Measurements from ENCODE around the gene BEST2. TPM values are rescaled to one million over a fixed set of nuclear protein-coding genes. Genes with fewer than 3 reads are reported as not detected.

The BEST2 gene
- total RNA-seq, 1 donor from 2014 or later: not detected

DNA sequence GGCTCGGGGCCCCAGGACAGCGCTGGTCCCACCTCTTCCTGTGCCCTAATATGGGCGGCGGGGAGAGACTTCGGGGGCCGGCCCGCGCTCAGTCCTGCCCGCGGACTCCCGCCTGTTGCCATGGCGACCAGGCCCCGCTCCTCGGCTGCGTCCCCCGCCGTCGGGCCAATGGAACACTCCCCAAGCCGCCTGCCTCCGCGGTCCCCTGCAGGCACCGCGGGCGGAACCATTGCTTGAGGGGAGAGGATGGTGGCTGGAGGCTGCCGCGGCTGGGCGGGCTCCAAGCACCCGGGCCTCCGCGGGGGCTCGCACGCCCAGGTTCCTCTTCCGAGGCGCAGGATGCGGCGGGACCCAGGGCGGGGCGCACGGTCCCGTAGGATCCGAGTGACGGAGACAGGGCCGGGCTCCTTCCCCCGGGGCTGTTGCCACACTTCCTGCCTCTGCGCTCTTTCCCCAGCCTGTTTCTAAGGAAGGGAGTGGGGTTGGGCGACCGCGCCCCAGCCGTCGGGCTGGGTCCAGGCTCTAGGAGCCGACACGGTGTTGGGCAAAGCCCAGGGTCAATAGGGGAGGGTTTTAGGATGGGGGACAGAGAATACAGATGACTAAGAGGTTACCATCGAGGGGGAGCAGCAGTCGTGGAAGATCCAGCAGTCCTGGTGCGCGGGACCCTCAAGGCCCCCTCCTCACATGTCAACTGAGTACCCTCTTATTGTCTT, 38.5 kb downstream of the BEST2 start:
- no peaks in the 10 kb centered on the region for H3K27me3 ChIP-seq (ENCODE audit: control insufficient read depth in 3 of 3, insufficient read depth in 3 of 3, low read length in 3 of 3)
- H3K9me3 ChIP-seq (ENCODE audit: control insufficient read depth in 3 of 3, low read length in 3 of 3): no peaks in the 10 kb centered on the region
- peaks cover 53 to 60% (median 55%) of the 10 kb centered on the region in 3 donors for H3K4me1 ChIP-seq (ENCODE audit: control insufficient read depth in 3 of 3, insufficient read depth in 3 of 3, low read length in 3 of 3)
- H3K27ac ChIP-seq (ENCODE audit: low read depth, low read length): peak overlapping the region; percentile 99
- peak overlapping the region; percentile 82 to 98 (median 93) for H3K4me3 ChIP-seq (ENCODE audit: low read length in 3 of 3)
- H3K9ac ChIP-seq (ENCODE audit: low read depth in 1 of 3, low read length in 3 of 3): peak overlapping the region; percentile 96 to 99 (median 98)
- peaks cover 0 to 4% (median 0%) of the 10 kb centered on the region in 3 donors for H3K36me3 ChIP-seq (ENCODE audit: control insufficient read depth in 3 of 3, insufficient read depth in 3 of 3, low read length in 3 of 3)

DNA sequence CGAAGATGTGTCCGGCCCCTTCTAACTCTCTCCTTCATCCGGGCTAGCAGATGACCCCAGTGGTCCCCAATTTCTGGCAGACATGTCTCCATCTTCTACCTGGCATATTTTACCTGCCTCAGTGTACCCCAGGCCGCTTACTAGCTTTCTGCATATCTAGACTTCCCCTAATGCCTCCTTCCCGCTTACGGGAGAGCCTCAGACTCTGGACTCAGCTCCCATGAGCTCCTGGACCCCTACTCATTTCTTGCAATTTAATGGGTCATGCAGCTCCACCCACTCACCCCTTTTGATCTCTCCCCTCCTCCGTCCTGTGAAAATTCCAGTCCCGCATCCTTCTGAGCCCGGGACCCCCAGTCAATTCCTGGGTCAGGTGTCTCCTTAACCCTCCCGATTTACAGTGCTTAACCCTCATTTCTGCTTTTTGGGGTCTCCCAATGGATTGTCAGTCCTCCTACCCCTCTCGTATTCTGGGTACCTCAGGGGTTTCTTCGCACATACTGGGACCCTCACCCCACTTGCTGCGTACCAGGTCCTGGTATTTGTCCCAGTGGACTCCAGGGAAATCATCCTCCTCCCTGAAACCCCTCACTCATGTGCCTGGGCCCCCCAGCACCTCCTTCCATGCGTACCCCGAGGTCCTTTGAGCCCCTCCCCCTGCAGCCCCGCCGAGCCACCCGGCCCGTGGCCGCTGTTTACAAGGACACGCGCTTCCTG, 39.2 kb downstream of the BEST2 start:
- Histone ChIP-seq H3K36me3 (ENCODE audit: control insufficient read depth in 3 of 3, insufficient read depth in 3 of 3, low read length in 3 of 3) (peaks cover 0 to 4% (median 0%) of the 10 kb centered on the region in 3 donors), H3K27ac (ENCODE audit: low read depth, low read length) (peak overlapping the region; percentile 99), H3K9me3 (ENCODE audit: control insufficient read depth in 3 of 3, low read length in 3 of 3) (no peaks in the 10 kb centered on the region), H3K4me3 (ENCODE audit: low read length in 3 of 3) (peak overlapping the region; percentile 82 to 98 (median 93)), H3K27me3 (ENCODE audit: control insufficient read depth in 3 of 3, insufficient read depth in 3 of 3, low read length in 3 of 3) (no peaks in the 10 kb centered on the region), H3K4me1 (ENCODE audit: control insufficient read depth in 3 of 3, insufficient read depth in 3 of 3, low read length in 3 of 3) (peaks cover 49 to 54% (median 49%) of the 10 kb centered on the region in 3 donors), H3K9ac (ENCODE audit: low read depth in 1 of 3, low read length in 3 of 3) (peak overlapping the region; percentile 96 to 99 (median 98))

DNA sequence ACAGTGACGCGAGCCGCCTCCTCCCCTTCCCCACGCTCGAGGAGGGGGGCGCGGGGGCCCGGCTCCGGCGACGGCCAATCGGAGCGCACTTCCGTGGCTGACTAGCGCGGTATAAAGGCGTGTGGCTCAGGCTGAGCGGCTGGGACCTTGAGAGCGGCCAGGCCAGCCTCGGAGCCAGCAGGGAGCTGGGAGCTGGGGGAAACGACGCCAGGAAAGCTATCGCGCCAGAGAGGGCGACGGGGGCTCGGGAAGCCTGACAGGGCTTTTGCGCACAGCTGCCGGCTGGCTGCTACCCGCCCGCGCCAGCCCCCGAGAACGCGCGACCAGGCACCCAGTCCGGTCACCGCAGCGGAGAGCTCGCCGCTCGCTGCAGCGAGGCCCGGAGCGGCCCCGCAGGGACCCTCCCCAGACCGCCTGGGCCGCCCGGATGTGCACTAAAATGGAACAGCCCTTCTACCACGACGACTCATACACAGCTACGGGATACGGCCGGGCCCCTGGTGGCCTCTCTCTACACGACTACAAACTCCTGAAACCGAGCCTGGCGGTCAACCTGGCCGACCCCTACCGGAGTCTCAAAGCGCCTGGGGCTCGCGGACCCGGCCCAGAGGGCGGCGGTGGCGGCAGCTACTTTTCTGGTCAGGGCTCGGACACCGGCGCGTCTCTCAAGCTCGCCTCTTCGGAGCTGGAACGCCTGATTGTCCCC, 39.9 kb downstream of the BEST2 start, which contains the start of gene JUNB:
JUNB (plus strand) TSS at position 142 of the 706 bp plus-strand sequence; CDS start at position 428, 286 bp downstream.
- Histone ChIP-seq H3K9ac (ENCODE audit: low read depth in 1 of 3, low read length in 3 of 3) (peak within 1 kb of the TSS; percentile 96 to 99 (median 98)), H3K36me3 (ENCODE audit: control insufficient read depth in 3 of 3, insufficient read depth in 3 of 3, low read length in 3 of 3) (peaks cover 0 to 4% (median under 1%) of the 10 kb centered on the region in 3 donors), H3K27ac (ENCODE audit: low read depth, low read length) (peak within 1 kb of the TSS; percentile 99), H3K4me3 (ENCODE audit: low read length in 3 of 3) (peak within 1 kb of the TSS; percentile 93 to 98 (median 93)), H3K4me1 (ENCODE audit: control insufficient read depth in 3 of 3, insufficient read depth in 3 of 3, low read length in 3 of 3) (peaks cover 48 to 54% (median 49%) of the 10 kb centered on the region in 3 donors), H3K27me3 (ENCODE audit: control insufficient read depth in 3 of 3, insufficient read depth in 3 of 3, low read length in 3 of 3) (no peaks in the 10 kb centered on the region), H3K9me3 (ENCODE audit: control insufficient read depth in 3 of 3, low read length in 3 of 3) (no peaks in the 10 kb centered on the region)

DNA sequence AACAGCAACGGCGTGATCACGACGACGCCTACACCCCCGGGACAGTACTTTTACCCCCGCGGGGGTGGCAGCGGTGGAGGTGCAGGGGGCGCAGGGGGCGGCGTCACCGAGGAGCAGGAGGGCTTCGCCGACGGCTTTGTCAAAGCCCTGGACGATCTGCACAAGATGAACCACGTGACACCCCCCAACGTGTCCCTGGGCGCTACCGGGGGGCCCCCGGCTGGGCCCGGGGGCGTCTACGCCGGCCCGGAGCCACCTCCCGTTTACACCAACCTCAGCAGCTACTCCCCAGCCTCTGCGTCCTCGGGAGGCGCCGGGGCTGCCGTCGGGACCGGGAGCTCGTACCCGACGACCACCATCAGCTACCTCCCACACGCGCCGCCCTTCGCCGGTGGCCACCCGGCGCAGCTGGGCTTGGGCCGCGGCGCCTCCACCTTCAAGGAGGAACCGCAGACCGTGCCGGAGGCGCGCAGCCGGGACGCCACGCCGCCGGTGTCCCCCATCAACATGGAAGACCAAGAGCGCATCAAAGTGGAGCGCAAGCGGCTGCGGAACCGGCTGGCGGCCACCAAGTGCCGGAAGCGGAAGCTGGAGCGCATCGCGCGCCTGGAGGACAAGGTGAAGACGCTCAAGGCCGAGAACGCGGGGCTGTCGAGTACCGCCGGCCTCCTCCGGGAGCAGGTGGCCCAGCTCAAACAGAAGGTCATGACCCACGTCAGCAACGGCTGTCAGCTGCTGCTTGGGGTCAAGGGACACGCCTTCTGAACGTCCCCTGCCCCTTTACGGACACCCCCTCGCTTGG, 40.7 kb downstream of the BEST2 start:
- Histone ChIP-seq H3K36me3 (ENCODE audit: control insufficient read depth in 3 of 3, insufficient read depth in 3 of 3, low read length in 3 of 3) (peaks cover 2 to 9% (median 8%) of the 10 kb centered on the region in 3 donors), H3K27me3 (ENCODE audit: control insufficient read depth in 3 of 3, insufficient read depth in 3 of 3, low read length in 3 of 3) (no peaks in the 10 kb centered on the region), H3K9ac (ENCODE audit: low read depth in 1 of 3, low read length in 3 of 3) (peak overlapping the region; percentile 95 to 99 (median 98)), H3K4me1 (ENCODE audit: control insufficient read depth in 3 of 3, insufficient read depth in 3 of 3, low read length in 3 of 3) (peaks cover 45 to 53% (median 46%) of the 10 kb centered on the region in 3 donors), H3K4me3 (ENCODE audit: low read length in 3 of 3) (peak overlapping the region; percentile 93 to 98 (median 93)), H3K27ac (ENCODE audit: low read depth, low read length) (peak overlapping the region; percentile 99), H3K9me3 (ENCODE audit: control insufficient read depth in 3 of 3, low read length in 3 of 3) (no peaks in the 10 kb centered on the region)

DNA sequence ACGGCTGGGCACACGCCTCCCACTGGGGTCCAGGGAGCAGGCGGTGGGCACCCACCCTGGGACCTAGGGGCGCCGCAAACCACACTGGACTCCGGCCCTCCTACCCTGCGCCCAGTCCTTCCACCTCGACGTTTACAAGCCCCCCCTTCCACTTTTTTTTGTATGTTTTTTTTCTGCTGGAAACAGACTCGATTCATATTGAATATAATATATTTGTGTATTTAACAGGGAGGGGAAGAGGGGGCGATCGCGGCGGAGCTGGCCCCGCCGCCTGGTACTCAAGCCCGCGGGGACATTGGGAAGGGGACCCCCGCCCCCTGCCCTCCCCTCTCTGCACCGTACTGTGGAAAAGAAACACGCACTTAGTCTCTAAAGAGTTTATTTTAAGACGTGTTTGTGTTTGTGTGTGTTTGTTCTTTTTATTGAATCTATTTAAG, 41.3 kb downstream of the BEST2 start:
- peak overlapping the region; percentile 99 for H3K27ac ChIP-seq (ENCODE audit: low read depth, low read length)

DNA sequence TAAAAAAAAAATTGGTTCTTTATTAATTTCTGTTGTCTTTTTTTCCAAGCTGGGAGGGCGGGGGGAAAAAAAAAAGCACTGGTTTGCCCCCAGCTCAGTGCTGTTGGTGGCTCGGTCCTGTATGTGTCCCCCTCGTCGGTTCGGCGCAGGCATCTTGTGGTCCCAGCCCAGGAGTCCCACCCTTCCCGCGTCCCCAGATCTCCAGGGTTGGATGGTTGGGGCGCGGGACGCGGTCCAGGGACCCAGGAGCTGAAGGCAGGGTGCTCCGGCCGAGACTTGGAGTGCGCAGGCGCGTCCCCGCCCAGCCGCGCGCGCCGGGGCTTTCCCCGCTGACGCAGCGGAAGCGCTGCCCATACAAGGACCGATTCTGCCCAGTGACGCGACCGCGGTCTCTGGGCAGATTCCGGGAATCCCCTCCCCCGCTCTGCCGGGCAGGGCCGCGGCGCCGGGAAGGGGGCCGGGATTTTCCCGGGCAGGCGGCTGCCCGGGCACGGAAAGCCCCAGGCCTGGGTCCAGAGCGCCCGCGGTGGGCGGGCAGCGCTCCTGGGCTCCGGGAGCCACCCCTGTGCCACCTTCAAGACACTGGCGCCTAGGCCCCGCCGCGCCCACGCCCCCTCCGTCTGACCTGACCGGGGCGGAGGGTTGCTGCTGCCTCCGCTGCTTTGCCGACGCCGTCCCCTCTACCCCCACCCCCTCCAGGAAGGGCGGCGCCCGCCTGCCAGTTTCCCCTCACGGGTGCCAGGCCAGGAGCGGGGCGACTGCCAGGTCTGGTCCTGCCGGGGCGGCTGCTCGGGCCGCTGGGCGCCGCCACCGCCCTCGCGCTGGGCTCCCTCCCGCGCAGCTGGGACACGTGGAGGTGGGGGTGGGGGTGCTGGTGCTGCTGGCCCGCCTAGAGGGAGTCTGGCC, 42.0 kb downstream of the BEST2 start:
- H3K27me3 ChIP-seq (ENCODE audit: control insufficient read depth in 3 of 3, insufficient read depth in 3 of 3, low read length in 3 of 3): no peaks in the 10 kb centered on the region
- peak overlapping the region; percentile 93 to 98 (median 93) for H3K4me3 ChIP-seq (ENCODE audit: low read length in 3 of 3)
- H3K9me3 ChIP-seq (ENCODE audit: control insufficient read depth in 3 of 3, low read length in 3 of 3): no peaks in the 10 kb centered on the region
- H3K36me3 ChIP-seq (ENCODE audit: control insufficient read depth in 3 of 3, insufficient read depth in 3 of 3, low read length in 3 of 3): peaks cover 2 to 10% (median 8%) of the 10 kb centered on the region in 3 donors
- peaks cover 38 to 45% (median 39%) of the 10 kb centered on the region in 3 donors for H3K4me1 ChIP-seq (ENCODE audit: control insufficient read depth in 3 of 3, insufficient read depth in 3 of 3, low read length in 3 of 3)
- peak overlapping the region; percentile 99 for H3K27ac ChIP-seq (ENCODE audit: low read depth, low read length)
- peak overlapping the region; percentile 95 to 99 (median 98) for H3K9ac ChIP-seq (ENCODE audit: low read depth in 1 of 3, low read length in 3 of 3)

More for the DNA sequence above, 41.3 kb downstream of the BEST2 start:
- Histone ChIP-seq H3K36me3 (ENCODE audit: control insufficient read depth in 3 of 3, insufficient read depth in 3 of 3, low read length in 3 of 3) (peaks cover 2 to 9% (median 8%) of the 10 kb centered on the region in 3 donors), H3K9me3 (ENCODE audit: control insufficient read depth in 3 of 3, low read length in 3 of 3) (no peaks in the 10 kb centered on the region), H3K9ac (ENCODE audit: low read depth in 1 of 3, low read length in 3 of 3) (peak overlapping the region; percentile 95 to 99 (median 98)), H3K4me1 (ENCODE audit: control insufficient read depth in 3 of 3, insufficient read depth in 3 of 3, low read length in 3 of 3) (peaks cover 44 to 51% (median 45%) of the 10 kb centered on the region in 3 donors), H3K27me3 (ENCODE audit: control insufficient read depth in 3 of 3, insufficient read depth in 3 of 3, low read length in 3 of 3) (no peaks in the 10 kb centered on the region), H3K4me3 (ENCODE audit: low read length in 3 of 3) (peak overlapping the region; percentile 93 to 98 (median 93))

DNA sequence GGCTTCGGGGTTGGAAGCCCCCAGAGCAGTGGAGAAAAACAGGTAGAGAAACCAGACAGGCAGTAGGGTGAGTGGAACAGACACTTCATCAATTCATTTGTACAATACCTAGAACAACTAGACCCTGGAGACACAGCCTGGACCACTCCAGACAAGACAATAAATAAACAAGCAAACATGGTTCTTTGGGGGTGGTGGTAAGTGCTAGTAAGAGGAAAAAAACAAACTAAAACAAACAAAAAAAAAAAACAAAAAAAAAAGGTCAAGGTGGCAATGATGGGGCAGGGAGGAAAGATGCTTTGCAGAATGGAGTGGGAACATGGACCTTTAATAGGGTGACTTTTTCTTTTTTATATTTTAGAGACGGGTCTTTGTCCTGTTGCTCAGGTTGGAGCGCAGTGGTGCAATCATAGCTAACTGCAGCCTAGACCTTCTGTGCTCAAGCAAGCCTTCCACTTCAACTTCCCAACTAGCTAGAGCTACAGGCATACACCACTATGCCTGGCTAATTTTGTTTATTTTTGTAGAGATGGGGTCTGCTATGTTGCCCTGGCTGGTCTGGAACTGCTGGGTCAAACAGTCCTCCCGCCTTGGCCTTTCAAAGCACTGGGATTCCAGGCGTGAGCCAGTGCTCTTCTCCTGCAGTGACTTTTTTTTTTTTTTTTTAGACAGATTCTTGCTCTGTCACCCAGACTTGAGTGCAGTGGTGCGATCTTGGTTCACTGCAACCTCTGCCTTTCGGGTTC, 42.8 kb downstream of the BEST2 start:
- Histone ChIP-seq H3K4me1 (ENCODE audit: control insufficient read depth in 3 of 3, insufficient read depth in 3 of 3, low read length in 3 of 3) (peaks cover 29 to 37% (median 31%) of the 10 kb centered on the region in 3 donors), H3K9me3 (ENCODE audit: control insufficient read depth in 3 of 3, low read length in 3 of 3) (no peaks in the 10 kb centered on the region), H3K36me3 (ENCODE audit: control insufficient read depth in 3 of 3, insufficient read depth in 3 of 3, low read length in 3 of 3) (peaks cover 8 to 15% (median 10%) of the 10 kb centered on the region in 3 donors), H3K9ac (ENCODE audit: low read depth in 1 of 3, low read length in 3 of 3) (peak overlapping the region; percentile 83 to 99 (median 95)), H3K4me3 (ENCODE audit: low read length in 3 of 3) (peak overlapping the region; percentile 52 to 98 (median 93)), H3K27me3 (ENCODE audit: control insufficient read depth in 3 of 3, insufficient read depth in 3 of 3, low read length in 3 of 3) (no peaks in the 10 kb centered on the region), H3K27ac (ENCODE audit: low read depth, low read length) (peak overlapping the region; percentile 99)

DNA sequence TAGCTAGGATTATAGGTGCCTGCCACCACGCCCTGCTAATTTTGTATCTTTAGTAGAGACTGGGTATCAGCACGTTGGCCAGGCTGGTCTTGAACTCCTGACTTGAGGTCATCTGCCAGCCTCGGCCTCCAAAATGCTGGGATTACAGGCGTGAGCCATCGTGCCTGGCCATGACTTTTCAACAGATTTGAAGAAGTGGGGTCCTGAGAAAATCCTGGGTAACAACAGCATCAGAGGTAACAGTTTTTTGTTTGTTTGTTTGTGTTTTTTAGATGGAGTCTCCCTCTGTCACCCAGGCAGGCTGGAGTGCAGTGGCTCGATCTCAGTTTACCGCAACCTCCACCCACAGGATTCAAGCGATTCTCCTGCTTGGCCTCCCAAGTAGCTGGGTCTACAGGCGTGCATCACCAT, 43.4 kb downstream of the BEST2 start:
- Histone ChIP-seq H3K4me3 (ENCODE audit: low read length in 3 of 3) (no peak overlapping the region), H3K27me3 (ENCODE audit: control insufficient read depth in 3 of 3, insufficient read depth in 3 of 3, low read length in 3 of 3) (no peaks in the 10 kb centered on the region), H3K4me1 (ENCODE audit: control insufficient read depth in 3 of 3, insufficient read depth in 3 of 3, low read length in 3 of 3) (peaks cover 29 to 43% (median 30%) of the 10 kb centered on the region in 3 donors), H3K9me3 (ENCODE audit: control insufficient read depth in 3 of 3, low read length in 3 of 3) (no peaks in the 10 kb centered on the region), H3K9ac (ENCODE audit: low read depth in 1 of 3, low read length in 3 of 3) (peak overlapping the region in 1 of 3 donors; percentile 83), H3K36me3 (ENCODE audit: control insufficient read depth in 3 of 3, insufficient read depth in 3 of 3, low read length in 3 of 3) (peaks cover 14 to 21% (median 16%) of the 10 kb centered on the region in 3 donors), H3K27ac (ENCODE audit: low read depth, low read length) (no peak overlapping the region)

Measured in skeletal muscle tissue (tissue), 4 donors.